Islet precursor cell (in vitro differentiated cells): ENCODE results near the gene ZNF320.
"Not testable (repeated sequence)": the region's sequence is repeated elsewhere in the genome, so short reads cannot be mapped to it uniquely, and the experiment has no call there.

Source experiments
- DNase-seq: peaks from one replicate; pipeline ENCODE4 v3.0.0-alpha.2; 2018

Gene ZNF320

DNA sequence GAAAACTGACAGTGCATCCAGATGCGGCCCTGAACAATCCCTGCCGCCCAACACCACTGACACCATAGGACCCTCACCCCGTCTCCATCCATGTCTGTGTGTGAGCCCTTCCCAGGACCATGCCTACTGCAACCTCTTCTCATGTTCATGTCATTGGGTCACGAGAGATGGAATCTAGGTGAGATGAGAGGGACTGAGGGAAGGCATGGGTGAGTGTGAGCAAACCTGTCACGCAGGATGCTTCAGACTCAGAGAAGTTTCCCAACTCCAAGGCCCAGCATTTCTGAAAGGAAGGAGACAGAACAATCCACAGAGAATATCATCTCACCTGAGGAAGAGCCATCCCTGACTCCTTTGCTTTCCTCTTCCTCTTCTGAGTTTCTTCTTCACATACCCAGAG is 20.1 kb upstream of the ZNF320 start:
- no peak for DNase-seq

DNA sequence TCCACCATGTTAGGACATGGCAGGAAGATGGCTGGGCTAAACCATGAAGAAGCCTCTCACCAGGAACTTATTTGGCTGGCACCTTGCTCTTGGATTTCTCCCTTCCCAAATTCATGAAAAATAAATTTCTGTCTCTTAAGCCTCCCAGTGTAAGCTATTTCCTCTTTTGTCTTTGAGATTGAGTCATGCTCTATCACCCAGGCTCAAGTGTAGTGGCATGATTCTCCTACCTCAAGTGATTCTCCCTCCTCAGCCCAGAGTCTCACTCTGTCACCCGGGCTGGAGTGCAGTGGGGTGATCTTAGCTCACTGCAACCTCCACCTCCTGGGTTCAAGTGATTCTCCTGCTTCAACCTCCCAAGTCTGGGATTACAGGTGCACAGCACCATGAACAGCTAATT is 13.2 kb upstream of the ZNF320 start:
- no peak for DNase-seq

DNA sequence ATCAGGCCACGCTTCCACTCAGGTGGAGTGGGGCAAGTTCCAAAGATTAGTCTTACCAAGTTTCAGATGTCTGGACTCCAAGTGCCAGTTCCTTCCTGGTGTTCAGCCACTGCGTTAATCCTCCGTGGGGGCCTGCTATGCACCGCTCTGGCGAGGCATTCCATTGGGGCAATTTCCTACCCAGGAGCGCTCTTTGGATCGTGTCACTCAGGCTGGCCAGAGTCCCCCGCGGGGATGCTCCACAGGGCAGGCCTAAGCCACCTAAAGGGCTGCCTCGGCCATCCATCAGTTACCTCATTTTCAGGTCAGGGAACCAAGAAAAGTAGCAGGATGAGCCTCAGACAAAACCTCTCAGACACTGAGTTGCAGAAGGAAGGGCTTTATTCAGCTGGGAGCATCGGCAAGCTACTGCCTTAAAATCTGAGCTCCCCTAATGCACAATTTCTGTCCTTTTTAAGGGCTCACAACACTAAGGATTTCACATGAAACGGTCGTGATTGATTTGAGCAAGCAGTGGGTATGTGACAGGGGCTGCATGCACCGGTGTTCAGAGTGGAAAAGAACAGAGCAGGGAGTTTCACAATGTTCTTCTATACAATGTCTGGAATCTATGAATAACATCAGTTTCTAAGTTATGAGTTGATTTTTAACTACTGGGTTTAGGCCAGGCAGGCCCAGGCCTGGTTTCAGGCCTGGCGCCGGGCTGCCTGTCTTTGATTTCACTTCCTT is 6.8 kb upstream of the ZNF320 start:
- DNase-seq: not testable (repeated sequence)

DNA sequence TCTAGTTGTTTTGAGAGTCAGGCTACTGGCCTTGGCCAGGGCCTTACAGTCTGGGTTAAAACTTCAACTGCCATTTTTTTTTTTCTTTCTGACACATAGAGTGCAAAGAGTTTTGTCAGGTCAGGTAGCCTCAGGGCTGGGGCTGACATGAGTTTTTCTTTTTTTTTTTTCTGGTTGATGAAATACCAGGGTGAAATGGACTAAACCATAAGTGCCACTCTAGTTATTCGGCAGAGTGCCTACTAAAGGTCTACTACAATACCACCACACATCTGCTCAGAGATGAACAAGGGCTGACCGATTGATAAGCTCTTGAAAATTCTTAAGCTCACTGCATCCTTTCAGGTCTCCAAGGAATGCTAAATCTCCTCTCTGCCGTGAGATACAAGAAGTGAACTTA is 4.4 kb upstream of the ZNF320 start:
- no peak for DNase-seq

DNA sequence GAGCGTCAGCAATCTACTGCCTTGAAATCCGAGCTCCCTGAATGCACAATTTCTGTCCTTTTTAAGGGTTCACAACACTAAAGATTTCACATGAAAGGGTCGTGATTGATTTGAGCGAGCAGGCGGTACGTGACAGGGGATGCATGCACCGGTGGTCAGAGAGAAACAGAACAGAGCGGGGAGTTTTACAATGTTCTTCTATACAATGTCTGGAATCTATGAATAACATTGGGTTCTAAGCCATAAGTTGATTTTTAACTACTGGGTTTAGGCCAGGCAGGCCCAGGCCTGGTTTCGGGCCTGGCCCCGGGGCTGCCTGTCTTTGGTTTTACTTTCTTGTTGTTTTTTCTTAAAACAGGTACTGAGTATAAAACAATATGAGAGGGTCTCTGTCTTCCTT is 1.2 kb upstream of the ZNF320 start:
- not testable (repeated sequence) for DNase-seq

DNA sequence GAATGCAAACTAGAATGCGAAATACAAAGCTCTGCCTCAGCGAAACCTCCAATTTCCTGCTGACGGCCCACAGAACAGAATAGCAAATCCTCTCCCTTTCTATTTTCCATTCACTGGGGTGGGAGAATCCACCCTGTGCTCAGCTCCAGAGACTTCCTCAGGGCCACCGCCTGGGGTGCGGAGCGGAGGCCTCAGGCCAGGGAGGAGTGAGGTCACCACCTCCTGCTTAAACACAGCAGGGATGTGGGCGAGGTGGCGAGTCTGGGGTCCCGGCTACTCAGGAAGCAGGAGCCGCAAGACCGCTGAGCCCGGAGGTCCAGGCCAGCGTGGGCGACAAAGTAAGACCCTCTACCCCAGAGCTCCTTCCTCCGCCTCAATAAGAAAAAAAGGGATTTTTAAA is 666 bp upstream of the ZNF320 start:
- peak; percentile 74 for DNase-seq

DNA sequence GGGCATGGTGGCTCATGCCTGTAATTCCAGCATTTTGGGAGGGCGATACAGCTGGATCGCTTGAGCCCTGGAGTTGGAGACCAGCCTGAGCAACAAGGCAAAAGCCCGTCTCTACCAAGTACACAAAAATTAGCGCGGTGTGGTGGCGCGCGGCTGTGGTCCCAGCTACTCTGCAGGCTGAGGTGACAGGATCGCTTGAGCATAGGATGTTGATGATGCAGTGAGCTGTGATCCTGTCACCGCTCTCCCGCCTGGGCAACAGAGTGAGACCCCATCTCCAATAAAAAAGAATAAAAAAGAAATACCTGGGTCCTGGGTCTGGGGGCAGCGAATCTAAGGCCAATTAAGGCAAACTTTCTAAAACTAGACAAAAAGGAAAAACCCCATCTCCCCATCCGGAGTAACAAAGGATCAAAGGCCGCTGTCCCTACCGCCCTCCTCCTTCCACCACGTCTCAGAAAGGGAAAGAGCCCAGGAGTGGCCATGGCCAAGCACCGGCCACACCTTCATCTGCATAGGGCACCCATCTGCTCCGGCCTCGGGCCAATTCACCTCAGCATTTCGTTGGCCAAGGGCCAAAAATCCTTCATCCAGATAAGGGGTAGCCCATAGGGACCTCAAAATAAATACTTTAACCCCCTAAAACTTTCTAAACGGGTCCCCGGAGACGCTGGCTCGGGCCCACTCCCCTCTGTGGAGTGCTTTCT is 851 bp downstream of the ZNF320 start:
- DNase-seq: peak; percentile 63

DNA sequence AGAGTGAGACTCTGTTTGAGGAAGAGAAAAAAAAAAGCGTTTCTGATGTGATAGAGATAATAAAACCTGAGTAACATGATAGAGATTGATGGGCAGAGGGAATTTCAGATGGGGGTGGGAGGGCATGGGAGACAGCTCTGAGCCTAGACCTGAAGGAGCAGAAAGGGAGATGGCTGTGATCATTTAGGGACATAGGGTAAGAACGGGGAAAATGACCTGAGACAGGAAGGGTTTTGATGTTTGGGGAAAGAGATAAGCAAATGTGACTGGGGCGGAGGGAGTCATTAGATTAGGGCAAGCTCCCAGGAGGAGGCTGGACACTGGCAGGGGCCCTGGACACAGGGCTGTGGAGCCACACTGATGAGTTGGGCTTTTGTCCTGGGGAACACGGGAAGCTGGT is 6.1 kb downstream of the ZNF320 start:
- DNase-seq: no peak

DNA sequence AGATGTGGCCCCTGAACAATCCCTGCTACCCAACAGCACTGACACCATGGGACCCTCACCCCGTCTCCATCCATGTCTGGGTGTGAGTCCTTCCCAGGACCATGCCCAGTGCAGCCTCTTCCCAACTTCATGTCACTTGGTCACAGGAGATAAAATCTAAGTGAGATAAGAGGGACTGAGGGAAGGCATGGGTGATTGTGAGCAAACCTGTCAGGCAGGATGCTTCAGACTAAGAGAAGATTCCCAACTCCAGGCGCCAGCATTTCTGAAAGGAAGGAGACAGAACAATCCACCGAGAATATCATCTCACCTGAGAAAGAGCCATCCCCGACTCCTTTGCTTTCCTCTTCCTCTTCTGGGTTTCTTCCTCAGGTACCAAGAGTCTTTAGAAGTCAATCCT is 7.5 kb downstream of the ZNF320 start:
- peak; percentile 64 for DNase-seq

DNA sequence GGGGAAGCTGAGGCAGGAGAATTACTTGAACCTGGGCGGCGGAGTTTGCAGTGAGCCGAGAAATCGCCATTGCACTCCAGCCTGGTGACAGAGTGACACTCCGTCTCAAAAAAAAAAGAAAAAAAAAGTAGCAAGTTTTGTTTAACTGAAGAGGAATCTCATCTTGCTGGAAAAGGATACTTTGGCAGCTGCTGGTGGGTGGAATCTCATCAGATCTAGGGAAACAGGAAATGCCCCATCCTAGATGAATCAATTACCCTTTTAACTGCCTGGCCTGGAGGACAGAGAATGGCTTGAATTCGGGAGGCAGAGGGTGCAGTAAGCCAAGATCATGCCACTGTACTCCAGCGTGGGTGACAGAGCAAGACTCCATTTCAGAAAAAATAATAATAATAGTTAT is 8.4 kb downstream of the ZNF320 start:
- DNase-seq: no peak

DNA sequence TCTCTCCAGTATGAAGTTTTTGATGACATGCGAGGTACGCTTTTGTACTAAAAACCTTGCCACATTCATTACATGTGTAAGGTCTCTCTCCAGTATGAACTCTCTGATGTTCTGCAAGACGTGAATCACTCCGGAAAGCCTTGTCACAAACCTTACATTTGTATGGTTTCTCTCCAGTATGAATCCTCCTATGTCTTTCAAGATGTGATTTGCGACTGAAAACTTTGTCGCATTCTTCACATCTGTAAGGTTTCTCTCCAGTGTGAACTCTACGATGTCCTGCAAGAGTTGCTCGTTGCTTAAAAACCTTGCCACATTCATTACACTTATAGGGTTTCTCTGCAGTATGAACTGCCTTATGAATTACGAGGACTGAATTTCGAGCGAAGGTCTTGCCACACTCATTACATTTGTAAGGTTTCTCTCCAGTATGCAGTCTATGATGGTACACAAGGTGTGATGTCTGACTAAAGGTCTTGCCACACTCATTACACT is 16.5 kb downstream of the ZNF320 start:
- no peak for DNase-seq

DNA sequence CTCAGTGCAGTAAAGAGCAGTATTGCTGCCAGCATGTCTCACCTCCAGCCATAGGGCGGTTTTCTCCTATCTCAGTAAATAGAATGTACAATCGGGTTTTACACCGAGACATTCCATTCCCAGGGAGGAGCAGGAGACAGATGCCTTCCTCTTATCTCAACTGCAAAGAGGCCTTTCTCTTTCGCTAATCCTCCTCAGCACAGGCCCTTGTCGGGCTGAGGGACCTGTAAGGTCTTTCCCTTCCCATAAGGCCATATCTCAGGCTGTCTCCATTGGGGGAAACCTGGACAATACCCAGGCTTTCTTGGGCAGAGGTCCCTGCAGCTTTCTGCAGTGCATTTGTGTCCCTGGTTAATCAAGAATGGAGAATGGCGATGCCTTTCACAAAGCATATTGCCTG is 24.4 kb downstream of the ZNF320 start:
- DNase-seq: not testable (repeated sequence)

DNA sequence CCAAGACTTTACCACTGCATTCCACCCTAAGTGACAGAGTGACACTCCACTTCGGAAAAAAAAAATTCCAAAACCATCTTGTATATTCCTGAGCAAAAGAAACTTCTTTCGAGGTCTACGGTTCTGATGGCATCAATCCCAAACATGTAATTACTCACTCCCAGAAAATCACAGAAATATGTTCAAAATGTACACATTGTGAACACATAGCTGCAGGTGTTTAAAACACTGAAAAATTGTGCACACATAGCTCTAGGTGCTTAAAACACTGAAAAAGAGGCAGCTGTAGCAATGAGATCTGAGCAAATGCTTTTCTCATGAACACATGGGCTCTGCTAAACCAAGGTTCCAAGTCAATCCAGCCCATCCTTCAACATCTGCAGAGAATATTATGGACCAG is 26.0 kb downstream of the ZNF320 start:
- DNase-seq: no peak

DNA sequence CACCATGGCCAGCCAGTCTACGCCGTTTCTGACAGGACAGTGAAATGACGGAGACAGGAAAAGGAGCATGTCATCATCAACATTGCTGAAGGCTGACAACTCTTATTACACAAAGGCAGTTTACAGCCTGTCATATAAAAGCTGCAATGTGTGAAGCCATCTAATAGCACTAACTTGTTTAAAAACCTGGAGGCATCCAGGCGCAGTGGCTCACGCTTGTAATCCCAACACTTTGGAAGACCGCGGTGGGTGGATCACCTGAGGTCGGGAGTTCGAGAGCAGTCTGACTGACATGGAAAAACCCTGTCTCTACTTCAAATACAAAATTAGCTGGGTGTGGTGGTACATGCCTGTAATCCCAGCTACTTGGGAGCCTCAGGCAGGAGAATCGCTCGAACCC is 29.4 kb downstream of the ZNF320 start:
- DNase-seq: not testable (repeated sequence)

DNA sequence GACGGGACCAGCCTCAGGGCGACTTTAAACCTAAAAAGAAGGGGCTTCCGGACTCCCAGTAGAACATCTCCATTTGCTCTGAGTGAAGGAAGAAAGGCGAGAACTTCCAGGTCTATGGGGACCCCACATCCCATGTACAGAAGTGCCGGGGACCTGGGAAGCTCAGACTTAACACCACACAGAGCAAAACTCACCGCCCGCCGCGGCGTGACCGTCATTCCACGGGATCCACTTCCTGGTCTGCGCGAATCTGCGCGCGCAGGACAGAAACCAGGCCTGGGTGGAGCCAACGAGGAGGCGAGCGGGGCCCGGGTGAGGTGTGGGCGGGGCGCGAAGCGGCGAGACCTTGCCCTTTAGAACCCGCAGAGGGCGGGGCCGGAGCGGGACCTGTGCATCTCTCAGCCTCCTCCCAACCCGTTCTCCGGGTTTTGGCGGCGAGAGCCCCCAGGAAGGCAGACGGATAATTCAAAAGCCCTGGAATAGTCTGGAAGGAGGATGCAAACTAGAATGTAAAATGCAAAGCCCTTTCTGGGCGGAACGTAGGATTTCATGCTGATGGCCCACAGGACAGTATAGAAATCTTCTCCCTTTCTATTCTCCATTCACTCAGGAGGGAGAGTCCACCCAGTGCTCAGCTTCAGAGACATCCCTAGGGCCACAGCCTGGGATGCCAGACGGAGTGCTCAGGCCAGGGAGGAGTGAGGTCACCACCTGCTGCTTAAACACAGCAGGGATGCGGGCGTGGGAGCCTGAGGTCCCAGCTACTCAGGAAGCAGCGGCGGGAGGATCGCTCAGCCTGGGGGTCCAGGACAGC is 39.9 kb downstream of the ZNF320 start, which contains the start of gene ZNF468:
Gene ZNF468, minus strand, starts transcription at position 242 of the 814 bp plus-strand sequence. CDS start 3,347 bp downstream, outside the sequence.
- DNase-seq: peak; percentile 94

DNA sequence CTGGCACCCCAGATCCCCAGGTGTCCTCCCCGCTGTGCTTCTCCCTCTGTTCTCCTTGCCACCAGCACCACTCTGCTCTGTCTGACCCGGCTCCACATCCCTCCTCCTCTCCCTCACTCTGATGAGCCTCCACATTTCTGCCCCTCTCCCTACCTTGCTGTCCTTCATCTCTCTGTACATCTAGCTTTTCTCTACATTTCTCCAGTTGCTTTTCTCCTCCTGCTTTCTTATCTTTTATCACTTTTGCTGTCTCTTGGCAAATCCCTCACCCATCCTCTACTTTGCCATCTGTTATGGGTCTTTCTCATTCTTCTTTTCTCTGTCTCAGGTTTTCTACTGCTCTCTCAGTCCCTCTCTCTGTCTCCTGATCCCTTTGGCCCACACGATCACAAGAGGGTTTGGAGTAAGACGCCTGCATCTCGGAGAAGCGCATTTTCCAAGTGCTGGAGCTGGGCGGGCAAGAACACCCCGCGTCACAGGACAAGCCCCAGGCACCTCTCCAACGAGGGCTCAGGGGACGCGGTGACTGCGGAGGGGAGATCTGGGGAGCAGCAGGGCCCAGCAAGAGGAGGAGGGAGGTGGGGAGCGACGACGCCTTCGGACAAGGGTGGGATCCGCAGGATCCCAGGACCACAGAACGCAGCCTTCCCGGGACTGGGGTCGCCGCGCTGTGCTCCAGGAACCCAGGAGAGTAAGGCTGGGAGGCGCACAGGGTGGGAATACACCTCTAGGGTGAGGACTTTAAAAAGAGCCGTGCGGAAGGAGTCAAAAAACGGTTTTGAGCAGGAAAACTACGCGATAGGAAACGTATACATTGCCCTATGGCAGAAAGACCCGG is 40.7 kb downstream of the ZNF320 start:
- peak; percentile 50 for DNase-seq
